Cardiac muscle cell (in vitro differentiated cells and primary cell): ENCODE measurements around the gene PRSS21. TPM values are rescaled to one million over a fixed set of nuclear protein-coding genes. Genes with fewer than 3 reads are reported as not detected.

Source experiments
- DNase-seq, 2 donors: peaks; one replicate each; pipeline versions ENCODE4 v3.0.0 to v3.0.0-alpha.2; 2010 to 2017; ENCODE audit warnings: low read depth in 1 of 2, low spot score in 1 of 2
- H3K27ac ChIP-seq: fragments of 200-600 bp; sonication (generic); 2 replicates; pipeline ENCODE4 v1.5.1; 2016
- H3K27me3 ChIP-seq: fragments of 200-600 bp; sonication (generic); 2 replicates; pipeline ENCODE4 v1.6.0; 2016; ENCODE audit warnings: control low read depth
- H3K36me3 ChIP-seq: fragments of 200-600 bp; sonication (generic); 2 replicates; pipeline ENCODE4 v1.5.1; 2016; ENCODE audit warnings: control low read depth
- H3K4me1 ChIP-seq: fragments of 200-600 bp; sonication (generic); 2 replicates; pipeline ENCODE4 v1.8.1; 2017; ENCODE audit warnings: low read depth, mild to moderate bottlenecking, mixed run types
- H3K4me3 ChIP-seq: fragments of 200-600 bp; sonication (generic); 2 replicates; pipeline ENCODE4 v1.5.1; 2016; ENCODE audit warnings: mild to moderate bottlenecking
- H3K9me3 ChIP-seq: fragments of 200-600 bp; sonication (generic); 2 replicates; pipeline ENCODE4 v1.5.1; 2017; ENCODE audit warnings: low read depth, mild to moderate bottlenecking, control low read depth
- polyA plus RNA-seq: library from polyadenylated mRNA; unstranded; fragments of >200 nt; fragmentation: Nextera tagmentation; extraction: Ambion mirVana; gene quantifications from 2 replicates; pipeline ENCODE4 v1.2.1, GENCODE V29; 2016
- total RNA-seq: library from RNA; depleted of rRNA; stranded (reverse); fragments of >200 nt; gene quantifications from 2 replicates; pipeline ENCODE4 v1.2.3, GENCODE V29; 2016
- TF ChIP-seq, protein P1 (sequence below): IDR thresholded peaks from 2 replicates; pipeline ENCODE4 v1.5.1; 2012; ENCODE audit warnings: low read depth, mild to moderate bottlenecking, low read length

PRSS21 gene
- total and polyA plus RNA-seq, 2 experiments from 2014 or later: not detected

DNA sequence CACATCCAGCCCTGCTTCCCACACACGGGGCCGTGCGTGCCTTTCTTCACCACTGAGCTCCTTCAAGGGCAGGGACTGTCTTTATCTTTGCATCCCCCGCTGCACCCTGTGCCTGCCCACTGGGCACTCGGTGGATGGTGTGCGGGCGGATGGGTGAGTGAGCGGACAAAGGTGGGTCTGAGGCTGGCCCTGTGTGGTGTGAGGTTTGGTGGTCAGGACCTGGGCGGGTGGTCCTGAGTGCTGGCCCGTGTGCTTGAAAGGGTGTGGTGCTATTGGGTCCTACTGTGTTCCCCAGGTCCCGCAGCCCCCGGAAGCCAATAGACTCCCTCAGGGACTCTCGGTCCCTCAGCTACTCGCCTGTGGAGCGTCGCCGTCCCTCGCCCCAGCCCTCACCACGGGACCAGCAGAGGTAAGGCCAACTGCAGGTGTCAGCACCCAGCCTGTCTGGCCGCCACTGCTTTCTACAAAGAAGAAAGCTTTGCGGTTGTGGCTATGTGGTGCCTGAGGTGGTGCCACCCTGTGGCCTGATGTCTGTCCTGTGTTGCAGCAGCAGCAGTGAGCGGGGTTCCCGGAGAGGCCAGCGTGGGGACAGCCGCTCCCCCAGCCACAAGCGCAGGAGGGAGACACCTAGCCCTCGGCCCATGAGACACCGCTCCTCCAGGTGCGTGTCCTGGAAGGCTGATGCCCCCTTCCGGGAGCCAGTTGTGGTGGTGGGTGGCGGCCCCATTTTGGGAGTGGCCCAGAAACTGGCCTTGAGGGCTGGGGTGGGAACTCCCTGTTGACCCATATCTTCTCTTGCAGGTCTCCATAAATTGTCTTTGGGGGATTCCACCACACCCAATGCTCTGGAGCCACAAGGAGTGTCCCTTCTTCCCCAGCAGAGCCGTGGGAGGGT is 46.7 kb upstream of the PRSS21 start:
- Histone ChIP-seq H3K36me3 (peaks cover 80% of the 10 kb centered on the region), H3K27me3 (no peaks in the 10 kb centered on the region), H3K9me3 (no peaks in the 10 kb centered on the region), H3K4me3 (no peak overlapping the region), H3K27ac (peak overlapping the region; percentile 60), H3K4me1 (no peaks in the 10 kb centered on the region)
- TF ChIP-seq, protein P1, sequence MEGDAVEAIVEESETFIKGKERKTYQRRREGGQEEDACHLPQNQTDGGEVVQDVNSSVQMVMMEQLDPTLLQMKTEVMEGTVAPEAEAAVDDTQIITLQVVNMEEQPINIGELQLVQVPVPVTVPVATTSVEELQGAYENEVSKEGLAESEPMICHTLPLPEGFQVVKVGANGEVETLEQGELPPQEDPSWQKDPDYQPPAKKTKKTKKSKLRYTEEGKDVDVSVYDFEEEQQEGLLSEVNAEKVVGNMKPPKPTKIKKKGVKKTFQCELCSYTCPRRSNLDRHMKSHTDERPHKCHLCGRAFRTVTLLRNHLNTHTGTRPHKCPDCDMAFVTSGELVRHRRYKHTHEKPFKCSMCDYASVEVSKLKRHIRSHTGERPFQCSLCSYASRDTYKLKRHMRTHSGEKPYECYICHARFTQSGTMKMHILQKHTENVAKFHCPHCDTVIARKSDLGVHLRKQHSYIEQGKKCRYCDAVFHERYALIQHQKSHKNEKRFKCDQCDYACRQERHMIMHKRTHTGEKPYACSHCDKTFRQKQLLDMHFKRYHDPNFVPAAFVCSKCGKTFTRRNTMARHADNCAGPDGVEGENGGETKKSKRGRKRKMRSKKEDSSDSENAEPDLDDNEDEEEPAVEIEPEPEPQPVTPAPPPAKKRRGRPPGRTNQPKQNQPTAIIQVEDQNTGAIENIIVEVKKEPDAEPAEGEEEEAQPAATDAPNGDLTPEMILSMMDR: no peak
- no peak for DNase-seq

DNA sequence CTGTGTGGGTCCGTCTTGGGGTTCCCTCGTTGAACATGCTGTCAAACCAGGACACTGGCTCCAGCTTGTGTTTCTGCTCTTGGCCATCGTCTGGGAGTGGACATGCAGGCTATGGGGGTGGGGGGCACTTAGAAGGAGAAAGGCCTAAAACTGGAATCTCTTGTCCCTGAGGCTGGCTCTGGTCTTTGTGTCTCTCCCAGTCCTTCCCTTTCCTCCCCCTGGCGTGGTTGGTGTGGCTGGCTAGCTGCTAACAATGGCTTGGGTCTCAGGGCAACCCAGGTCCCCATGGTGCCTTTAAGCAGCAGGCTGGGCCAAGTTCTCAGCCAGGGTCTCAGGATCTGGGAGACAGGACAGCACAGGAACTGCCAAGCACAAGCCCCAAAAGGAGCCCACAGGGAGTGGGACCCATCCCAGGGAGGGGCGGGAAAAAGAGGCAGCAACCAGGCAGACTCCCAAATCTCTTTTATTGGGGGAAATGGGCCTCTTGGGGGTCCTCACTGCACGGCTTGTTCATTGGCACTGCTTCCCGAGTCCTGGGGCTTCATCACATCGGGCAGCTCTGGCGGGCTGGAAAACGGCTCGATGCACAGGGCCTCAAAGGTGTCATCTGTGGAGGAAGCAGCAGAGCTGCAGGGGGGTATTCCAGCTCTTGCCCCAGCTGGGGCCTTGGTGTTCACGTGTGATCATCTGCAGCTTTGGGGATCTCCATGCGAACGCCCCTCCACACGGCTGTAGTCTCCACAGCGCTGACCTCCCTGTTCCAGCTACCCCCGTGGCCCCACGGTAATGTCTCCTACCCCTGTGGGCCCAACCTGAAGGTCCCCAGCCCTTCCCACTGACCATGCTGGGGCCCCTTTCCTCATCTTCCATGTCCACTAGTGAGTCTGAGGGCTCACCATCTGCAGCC is 45.3 kb upstream of the PRSS21 start:
- TF ChIP-seq, protein P1: no peak
- peaks cover 65% of the 10 kb centered on the region for H3K36me3 ChIP-seq
- no peaks in the 10 kb centered on the region for H3K27me3 ChIP-seq
- no peaks in the 10 kb centered on the region for H3K4me1 ChIP-seq
- H3K4me3 ChIP-seq: no peak overlapping the region
- DNase-seq: no peak
- H3K27ac ChIP-seq: peak overlapping the region; percentile 60
- no peaks in the 10 kb centered on the region for H3K9me3 ChIP-seq

- peaks cover 49% of the 10 kb centered on the region for H3K36me3 ChIP-seq
- peaks cover 2% of the 10 kb centered on the region for H3K4me1 ChIP-seq
- DNase-seq: no peak
- H3K27ac ChIP-seq: peak overlapping the region; percentile 58
- no peak overlapping the region for H3K4me3 ChIP-seq
- TF ChIP-seq, protein P1: no peak
- H3K27me3 ChIP-seq: no peaks in the 10 kb centered on the region
- no peaks in the 10 kb centered on the region for H3K9me3 ChIP-seq
These were observed 43.7 kb upstream of the PRSS21 start for GRCh38 chr16:2773188-2773968.

DNA sequence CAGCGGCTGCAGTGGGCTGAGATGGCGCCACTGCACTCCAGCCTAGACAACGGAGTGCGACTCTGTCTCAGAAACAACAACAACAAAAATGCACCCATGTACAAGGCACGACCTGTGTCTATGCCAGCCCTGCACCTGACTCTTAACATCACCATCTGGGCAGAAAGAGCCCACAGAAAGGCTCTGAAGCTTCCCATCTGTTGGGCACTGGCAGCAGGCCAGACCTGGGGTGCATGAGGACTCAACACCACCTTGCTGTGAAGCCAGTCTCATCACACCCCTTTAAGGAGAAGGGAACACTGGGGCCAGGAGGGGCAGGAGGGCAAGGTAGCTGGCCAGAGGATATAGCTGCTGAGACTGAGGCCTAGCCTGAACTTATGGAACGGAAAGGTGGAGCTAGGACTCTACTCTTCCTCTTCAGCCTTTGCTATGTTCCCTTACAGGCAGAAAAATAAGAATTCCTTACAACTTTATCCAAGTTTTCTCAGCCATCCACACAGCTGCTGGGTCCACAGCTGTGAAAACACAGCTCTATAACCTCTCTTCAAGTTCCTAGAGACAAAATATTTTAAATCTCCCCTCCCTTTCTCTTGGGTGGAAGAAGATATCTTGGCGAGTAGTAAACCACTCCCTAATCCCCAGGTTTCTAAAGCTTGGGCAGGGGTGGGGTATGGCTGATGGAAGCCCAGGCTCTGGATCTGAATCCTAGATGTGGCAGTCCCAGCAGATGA is 42.7 kb upstream of the PRSS21 start:
- DNase-seq: no peak
- H3K4me3 ChIP-seq: no peak overlapping the region
- TF ChIP-seq, protein P1: no peak
- no peak overlapping the region for H3K27ac ChIP-seq
- H3K36me3 ChIP-seq: peaks cover 40% of the 10 kb centered on the region
- H3K9me3 ChIP-seq: no peaks in the 10 kb centered on the region
- no peaks in the 10 kb centered on the region for H3K27me3 ChIP-seq
- peaks cover 3% of the 10 kb centered on the region for H3K4me1 ChIP-seq
